ENCODE measurements around the gene RAB10.

RAB10 gene

DNA sequence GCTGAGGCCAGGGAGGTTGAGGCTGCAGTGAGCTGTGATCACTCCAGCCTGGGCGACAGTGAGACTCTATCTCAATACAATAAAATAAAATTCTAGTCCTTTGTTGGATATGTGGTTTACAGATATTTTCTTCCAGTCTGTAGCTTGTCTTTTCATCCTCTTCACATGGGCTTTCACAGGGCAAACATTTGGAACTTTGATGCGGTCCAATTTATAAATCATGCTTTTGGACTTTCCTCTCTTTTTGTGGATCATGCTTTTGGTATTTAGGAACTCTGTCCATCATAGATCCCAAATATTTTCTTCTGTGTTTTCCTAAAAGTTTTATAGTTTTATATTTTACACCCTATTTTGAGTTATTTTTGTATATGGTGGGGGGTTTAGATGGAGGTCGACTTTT lies 14.9 kb downstream of the RAB10 start:
- no peak for DNase-seq (ENCODE audit: insufficient read length, low spot score)
- no peak for FAIRE-seq

GRCh38 chr2:26049641-26050040 lies 15.8 kb downstream of the RAB10 start:
- DNase-seq (ENCODE audit: insufficient read length, low spot score) = no peak
- no peak for TF ChIP-seq CTCF (IDR thresholded peaks at IDR 0.05; ENCODE audit: insufficient read depth, missing control alignments)
- no peak for FAIRE-seq

More for the DNA sequence above, 14.9 kb downstream of the RAB10 start:
- TF ChIP-seq CTCF (IDR thresholded peaks at IDR 0.05; ENCODE audit: insufficient read depth, missing control alignments) = no peak

GRCh38 chr2:26052740-26053139 lies 18.9 kb downstream of the RAB10 start:
- no peak for TF ChIP-seq CTCF (IDR thresholded peaks at IDR 0.05; ENCODE audit: insufficient read depth, missing control alignments)
- FAIRE-seq (no peak), DNase-seq (ENCODE audit: insufficient read length, low spot score) (no peak)

DNA sequence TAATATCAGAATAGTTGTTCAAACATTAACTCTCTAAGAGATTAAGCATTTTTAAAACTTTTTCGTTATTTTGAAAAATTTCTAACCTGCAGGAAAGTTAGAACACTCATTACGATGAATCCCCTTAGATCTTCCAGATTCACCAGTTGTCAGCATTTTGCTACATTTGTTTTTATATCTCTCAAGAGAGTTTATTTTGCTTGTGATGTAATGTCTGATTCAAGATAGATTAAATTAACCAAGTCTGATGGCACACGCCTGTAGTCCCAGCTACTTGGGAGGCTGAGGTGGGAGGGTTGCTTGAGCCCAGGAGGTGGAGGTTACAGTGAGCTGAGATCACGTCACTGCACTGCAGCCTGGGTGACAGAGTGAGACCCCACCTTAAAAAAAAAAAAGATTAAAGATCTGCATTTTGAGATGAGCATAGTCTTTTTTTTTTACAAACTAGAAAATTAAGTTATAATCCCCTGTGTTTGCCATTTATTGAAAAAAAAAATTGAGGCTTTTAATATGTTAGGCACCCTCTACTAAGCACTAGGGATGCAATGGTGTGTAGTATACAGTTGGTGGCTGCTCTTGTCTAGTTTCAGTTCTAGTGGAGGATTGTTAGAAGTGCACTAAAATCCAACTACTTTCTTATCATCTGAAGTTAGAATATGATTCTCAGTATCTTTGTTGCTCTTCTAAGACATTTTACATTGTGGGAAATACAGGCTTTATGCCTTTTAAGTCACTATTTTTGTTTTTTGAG lies 20.9 kb downstream of the RAB10 start:
- FAIRE-seq = no peak
- no peak for DNase-seq (ENCODE audit: insufficient read length, low spot score)
- no peak for TF ChIP-seq CTCF (IDR thresholded peaks at IDR 0.05; ENCODE audit: insufficient read depth, missing control alignments)

DNA sequence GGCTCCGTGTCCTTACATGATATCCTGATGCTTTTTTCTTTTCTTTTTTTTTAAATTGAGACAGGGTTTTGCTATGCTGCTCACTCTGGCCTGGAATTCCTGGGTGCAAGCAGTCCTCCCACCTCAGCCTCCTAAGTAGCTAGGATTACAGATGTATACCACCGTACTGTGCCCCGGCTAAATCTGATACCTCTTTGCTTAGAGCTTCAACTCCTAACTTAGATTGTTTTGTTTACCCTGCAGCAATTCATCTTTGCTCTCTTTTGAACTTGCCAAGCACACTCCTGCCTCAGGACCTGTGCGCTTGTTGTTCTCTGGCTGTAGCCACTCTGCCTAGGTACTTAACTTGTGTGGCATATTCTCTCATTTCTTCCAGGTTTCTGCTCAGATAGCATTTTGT lies 24.5 kb downstream of the RAB10 start:
- no peak for DNase-seq (ENCODE audit: insufficient read length, low spot score)
- TF ChIP-seq CTCF (IDR thresholded peaks at IDR 0.05; ENCODE audit: insufficient read depth, missing control alignments) = no peak
- FAIRE-seq = no peak

DNA sequence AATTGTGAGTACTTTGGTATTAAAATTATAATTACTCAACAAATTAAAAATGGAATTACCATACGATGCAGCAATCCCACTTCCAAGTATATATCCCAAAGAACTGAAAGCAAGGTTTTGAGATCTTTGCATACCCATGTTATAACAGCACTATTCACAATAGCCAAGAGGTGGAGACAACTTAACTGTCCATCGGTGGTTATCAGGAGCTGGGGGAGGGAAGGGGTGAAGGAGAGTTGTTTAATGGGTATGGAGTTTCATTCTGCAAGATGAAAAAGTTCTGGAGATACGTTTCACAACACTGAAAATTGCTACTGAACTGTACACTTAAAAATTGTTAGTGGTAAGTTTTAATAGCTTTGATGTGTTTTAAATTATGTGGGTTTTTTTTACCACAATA lies 25.7 kb downstream of the RAB10 start:
- DNase-seq (ENCODE audit: insufficient read length, low spot score) (no peak), FAIRE-seq (no peak)
- no peak for TF ChIP-seq CTCF (IDR thresholded peaks at IDR 0.05; ENCODE audit: insufficient read depth, missing control alignments)

DNA sequence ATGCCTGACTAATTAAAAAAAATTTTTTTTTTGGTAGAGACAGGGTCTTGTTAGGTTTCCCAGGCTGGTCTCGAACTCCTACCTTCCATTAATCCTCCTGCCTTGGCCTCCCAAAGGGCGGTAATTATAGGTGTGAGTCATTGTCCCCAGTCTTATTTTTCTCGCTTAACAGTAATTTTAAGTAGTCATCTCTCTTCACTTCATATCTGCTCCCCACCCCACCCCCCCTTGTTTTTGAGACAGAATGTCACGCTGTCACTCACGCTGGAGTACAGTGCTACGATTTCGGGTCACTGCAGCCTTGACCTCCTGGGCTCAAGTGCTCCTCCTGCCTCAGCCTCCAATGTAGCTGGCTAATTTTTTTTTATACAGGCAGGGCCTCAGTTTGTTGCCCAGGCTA lies 27.7 kb downstream of the RAB10 start:
- DNase-seq (ENCODE audit: insufficient read length, low spot score) = no peak
- no peak for FAIRE-seq
- TF ChIP-seq CTCF (IDR thresholded peaks at IDR 0.05; ENCODE audit: insufficient read depth, missing control alignments) = no peak
